ENCODE results near the gene STMN3. TPM values are rescaled to one million over a fixed set of nuclear protein-coding genes. Genes with fewer than 3 reads are reported as not detected.

The STMN3 gene
- total RNA-seq, 1 experiment from 2014 or later = 138 TPM

GRCh38 chr20:63692436-63693082, 39.3 kb upstream of the STMN3 start:
- Histone ChIP-seq H3K79me2 (ENCODE audit: insufficient read depth, low read length) (peaks cover 6% of the 10 kb centered on the region; the same call in 1 of the 2 replicates), H3K9me2 (ENCODE audit: insufficient read depth) (no peaks in the 10 kb centered on the region), H3K36me3 (ENCODE audit: control insufficient read depth in 1 of 2, insufficient read depth in 2 of 2, low read length in 2 of 2) (peaks cover 0 to 8% of the 10 kb centered on the region in 2 experiments; a peak in 1 of 4 replicates), H3K9ac (ENCODE audit: low read length) (no peak overlapping the region), H3K27ac (ENCODE audit: low read depth, low read length) (peak overlapping the region; percentile 59; the same call in 1 of the 2 replicates), H3K27me3 (ENCODE audit: insufficient read depth, low read length) (no peaks in the 10 kb centered on the region), H3K9me3 (ENCODE audit: control insufficient read depth in 1 of 2, insufficient read depth in 1 of 2, low read depth in 1 of 2, low read length in 2 of 2) (no peaks in the 10 kb centered on the region), H3K4me1 (ENCODE audit: control insufficient read depth in 1 of 2, insufficient read depth in 2 of 2, low read length in 2 of 2) (peaks cover 21 to 65% of the 10 kb centered on the region in 2 experiments; a peak in 3 of 4 replicates), H4K20me1 (ENCODE audit: insufficient read depth) (no peaks in the 10 kb centered on the region), H3K4me3 (replicated peaks in 1 of 2; ENCODE audit: low read depth in 1 of 2, low read length in 2 of 2) (no peak overlapping the region), H2AFZ (ENCODE audit: low read depth, low read length, poor library complexity, severe bottlenecking) (no peak overlapping the region), H3K4me2 (ENCODE audit: low read length) (no peak overlapping the region)
- ATAC-seq = no peak
- TF ChIP-seq SP1 (IDR thresholded peaks at IDR 0.05; ENCODE audit: low read depth) (no peak), CBX3 (IDR thresholded peaks at IDR 0.05; ENCODE audit: low read depth) (no peak), ELF1 (IDR thresholded peaks at IDR 0.05; ENCODE audit: borderline replicate concordance, low read depth) (no peak), YY1 (IDR thresholded peaks at IDR 0.05; ENCODE audit: extremely low read depth, insufficient replicate concordance, low read depth, low read length) (no peak), JUND (IDR thresholded peaks at IDR 0.05) (no peak), EGR1 (IDR thresholded peaks at IDR 0.05; ENCODE audit: low read depth) (no peak), MAX (IDR thresholded peaks at IDR 0.05) (no peak), FOSL1 (IDR thresholded peaks at IDR 0.05; ENCODE audit: low read depth) (no peak), RAD21 (IDR thresholded peaks at IDR 0.05; ENCODE audit: low read depth) (no peak), SIN3A (IDR thresholded peaks at IDR 0.05; ENCODE audit: low read depth) (no peak), CEBPB (IDR thresholded peaks at IDR 0.05; ENCODE audit: low read depth) (no peak), ZNF274 (IDR thresholded peaks at IDR 0.05; ENCODE audit: low read depth, low read length) (no peak), POLR2A (IDR thresholded peaks at IDR 0.05; ENCODE audit: borderline replicate concordance, extremely low read depth, insufficient read depth, insufficient read length) (no peak), ZBTB33 (IDR thresholded peaks at IDR 0.05; ENCODE audit: extremely low read depth, insufficient replicate concordance, low read length) (no peak), SRF (IDR thresholded peaks at IDR 0.05; ENCODE audit: low read depth) (no peak)
- TF ChIP-seq, protein P1, sequence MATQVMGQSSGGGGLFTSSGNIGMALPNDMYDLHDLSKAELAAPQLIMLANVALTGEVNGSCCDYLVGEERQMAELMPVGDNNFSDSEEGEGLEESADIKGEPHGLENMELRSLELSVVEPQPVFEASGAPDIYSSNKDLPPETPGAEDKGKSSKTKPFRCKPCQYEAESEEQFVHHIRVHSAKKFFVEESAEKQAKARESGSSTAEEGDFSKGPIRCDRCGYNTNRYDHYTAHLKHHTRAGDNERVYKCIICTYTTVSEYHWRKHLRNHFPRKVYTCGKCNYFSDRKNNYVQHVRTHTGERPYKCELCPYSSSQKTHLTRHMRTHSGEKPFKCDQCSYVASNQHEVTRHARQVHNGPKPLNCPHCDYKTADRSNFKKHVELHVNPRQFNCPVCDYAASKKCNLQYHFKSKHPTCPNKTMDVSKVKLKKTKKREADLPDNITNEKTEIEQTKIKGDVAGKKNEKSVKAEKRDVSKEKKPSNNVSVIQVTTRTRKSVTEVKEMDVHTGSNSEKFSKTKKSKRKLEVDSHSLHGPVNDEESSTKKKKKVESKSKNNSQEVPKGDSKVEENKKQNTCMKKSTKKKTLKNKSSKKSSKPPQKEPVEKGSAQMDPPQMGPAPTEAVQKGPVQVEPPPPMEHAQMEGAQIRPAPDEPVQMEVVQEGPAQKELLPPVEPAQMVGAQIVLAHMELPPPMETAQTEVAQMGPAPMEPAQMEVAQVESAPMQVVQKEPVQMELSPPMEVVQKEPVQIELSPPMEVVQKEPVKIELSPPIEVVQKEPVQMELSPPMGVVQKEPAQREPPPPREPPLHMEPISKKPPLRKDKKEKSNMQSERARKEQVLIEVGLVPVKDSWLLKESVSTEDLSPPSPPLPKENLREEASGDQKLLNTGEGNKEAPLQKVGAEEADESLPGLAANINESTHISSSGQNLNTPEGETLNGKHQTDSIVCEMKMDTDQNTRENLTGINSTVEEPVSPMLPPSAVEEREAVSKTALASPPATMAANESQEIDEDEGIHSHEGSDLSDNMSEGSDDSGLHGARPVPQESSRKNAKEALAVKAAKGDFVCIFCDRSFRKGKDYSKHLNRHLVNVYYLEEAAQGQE (IDR thresholded peaks at IDR 0.05; ENCODE audit: low read depth) = no peak
- TF ChIP-seq, protein P2, sequence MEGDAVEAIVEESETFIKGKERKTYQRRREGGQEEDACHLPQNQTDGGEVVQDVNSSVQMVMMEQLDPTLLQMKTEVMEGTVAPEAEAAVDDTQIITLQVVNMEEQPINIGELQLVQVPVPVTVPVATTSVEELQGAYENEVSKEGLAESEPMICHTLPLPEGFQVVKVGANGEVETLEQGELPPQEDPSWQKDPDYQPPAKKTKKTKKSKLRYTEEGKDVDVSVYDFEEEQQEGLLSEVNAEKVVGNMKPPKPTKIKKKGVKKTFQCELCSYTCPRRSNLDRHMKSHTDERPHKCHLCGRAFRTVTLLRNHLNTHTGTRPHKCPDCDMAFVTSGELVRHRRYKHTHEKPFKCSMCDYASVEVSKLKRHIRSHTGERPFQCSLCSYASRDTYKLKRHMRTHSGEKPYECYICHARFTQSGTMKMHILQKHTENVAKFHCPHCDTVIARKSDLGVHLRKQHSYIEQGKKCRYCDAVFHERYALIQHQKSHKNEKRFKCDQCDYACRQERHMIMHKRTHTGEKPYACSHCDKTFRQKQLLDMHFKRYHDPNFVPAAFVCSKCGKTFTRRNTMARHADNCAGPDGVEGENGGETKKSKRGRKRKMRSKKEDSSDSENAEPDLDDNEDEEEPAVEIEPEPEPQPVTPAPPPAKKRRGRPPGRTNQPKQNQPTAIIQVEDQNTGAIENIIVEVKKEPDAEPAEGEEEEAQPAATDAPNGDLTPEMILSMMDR (IDR thresholded peaks at IDR 0.05 in 2 of 3, conservative IDR thresholded peaks at IDR 0.05 in 1 of 3; ENCODE audit: borderline replicate concordance in 1 of 3, insufficient read depth in 1 of 3, low read depth in 2 of 3, low read length in 2 of 3) = no peak
- ChIA-PET CTCF (no interaction called here), POLR2A (interaction anchor here (1.8 kb wide), 1 partner anchor 11 kb away, joined by 7 read pairs; no protein-coding TSS in a partner anchor), RAD21 (ENCODE audit: low non-redundant PET in 1 of 2, low total read pairs in 2 of 2, uncharacterized antibody in 2 of 2, unreplicated experiment in 2 of 2) (no interaction called here)
- no TSS peak for BruUV-seq (replicated peaks)
- no peak for DNase-seq (ENCODE audit: low read depth, low spot score)
- intact Hi-C loops (cut with micrococcal nuclease) = no loop called here
